Umbilical cord (tissue), 2 donors: Measurements from ENCODE around the gene KIF6. TPM values are rescaled to one million over a fixed set of nuclear protein-coding genes. Genes with fewer than 3 reads are reported as not detected.

Source experiments
- DNase-seq: peaks from one replicate; pipeline ENCODE4 v3.0.0-alpha.2; 2015; ENCODE audit warnings: low spot score
- total RNA-seq: library from RNA; depleted of rRNA; stranded (reverse); fragments of >200 nt; gene quantifications from one replicate; pipeline ENCODE4 v1.2.3, GENCODE V29; 2014; ENCODE audit warnings: low replicate concordance; ENCODE audit not compliant: insufficient read depth

Gene KIF6
- total RNA-seq, 1 donor from 2014 or later = 1.2 TPM

DNA sequence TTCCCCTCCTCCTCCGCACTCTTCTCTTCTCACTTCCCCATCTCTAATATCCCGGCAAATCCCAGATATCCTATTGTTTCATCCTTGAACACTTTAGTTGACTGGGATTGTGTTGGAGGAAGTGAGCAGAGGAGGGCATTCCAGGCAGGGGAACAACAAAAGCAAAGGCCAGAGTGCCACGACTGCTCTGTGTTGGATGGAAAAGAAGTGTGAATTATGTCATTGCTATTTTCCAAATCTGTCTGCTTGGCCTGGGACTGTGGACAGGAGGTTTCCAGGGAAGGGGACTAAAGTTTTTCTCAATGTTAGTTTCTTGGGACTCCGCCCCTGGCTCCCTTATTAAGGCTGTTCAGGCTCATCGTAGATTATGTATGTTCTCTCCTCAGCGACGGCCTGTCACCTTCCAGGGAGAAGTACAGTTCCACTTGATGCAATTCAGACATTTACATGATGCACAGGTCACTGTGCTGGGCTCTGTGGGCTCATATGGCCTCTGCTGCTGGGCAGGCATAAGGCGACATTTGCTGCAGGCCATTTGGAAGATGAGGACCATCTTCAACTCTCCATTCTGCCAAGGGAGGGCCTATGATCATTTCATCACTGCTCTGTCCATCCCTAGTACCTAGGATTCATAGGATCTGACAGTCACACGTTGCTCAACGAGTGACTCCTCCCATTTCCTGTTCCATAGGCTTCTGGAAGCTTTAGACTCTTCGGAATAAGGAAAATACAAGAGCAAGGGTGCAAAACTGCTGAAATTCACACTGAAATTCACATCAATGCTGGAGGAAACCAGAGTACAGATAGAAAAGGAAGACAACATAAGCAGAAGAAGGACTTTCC lies 303.6 kb downstream of the KIF6 start:
- DNase-seq = no peak

DNA sequence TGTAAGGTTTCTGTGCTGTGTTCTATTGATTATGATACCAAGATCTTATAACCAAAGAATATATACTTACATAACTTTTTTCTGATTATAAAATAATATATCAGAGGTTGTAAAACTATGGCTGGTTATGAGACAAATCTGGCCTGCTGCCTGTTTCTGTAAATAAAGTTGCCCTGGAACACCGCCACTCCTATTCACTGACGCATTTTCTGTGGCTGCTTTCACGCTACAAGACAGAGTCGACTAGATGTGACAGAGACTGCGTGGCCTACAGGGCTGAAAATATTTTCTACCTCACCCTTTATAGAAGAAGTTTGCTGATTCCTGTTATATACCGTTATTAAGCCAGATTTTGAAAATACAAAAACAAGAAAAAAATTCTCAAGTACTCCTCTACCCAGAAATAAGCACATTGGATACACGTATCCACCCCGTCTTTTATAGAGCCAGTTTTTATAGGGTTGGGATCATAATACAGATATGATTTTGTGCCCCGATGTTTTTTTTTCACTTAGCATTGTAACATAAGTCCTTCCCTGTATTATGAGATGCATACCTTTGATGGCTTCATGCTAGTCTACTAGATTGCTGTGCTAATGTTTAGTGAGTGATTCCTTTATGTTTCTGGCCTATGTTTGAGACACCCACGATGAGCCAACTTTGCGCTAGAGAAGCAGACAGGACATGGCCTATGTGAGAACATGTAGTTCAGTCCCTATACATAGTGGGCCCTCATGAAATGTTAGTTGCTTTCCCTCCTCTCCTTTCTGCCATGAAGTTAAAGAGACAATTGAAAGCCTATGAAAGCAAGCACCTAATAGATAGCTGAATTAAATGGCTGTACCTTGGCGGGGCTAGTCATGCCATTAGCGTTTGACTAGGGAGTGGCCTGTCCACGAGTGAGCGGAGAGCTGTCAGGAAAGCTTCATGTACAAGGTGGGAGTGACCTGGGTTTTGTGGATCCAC lies 304.6 kb downstream of the KIF6 start:
- no peak for DNase-seq

DNA sequence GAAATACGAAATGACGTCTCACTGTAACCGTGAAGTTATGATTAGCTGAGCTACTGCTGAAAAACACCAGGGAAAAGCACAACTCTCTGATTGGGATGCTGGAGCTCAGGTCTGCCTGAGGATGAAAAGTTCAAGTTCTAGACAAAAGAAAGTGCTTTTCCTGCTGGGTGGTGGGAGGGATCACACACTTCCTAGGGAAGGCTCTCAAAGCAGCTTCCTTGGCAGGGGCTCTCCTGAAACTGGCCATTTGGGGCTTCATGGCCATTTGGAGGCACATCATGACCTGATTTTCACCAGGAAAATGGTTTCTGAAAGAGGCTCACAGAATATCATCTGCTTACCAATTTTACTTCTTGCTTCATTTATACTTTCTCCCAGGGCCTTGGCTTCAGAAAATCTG lies 305.6 kb downstream of the KIF6 start:
- DNase-seq = no peak

DNA sequence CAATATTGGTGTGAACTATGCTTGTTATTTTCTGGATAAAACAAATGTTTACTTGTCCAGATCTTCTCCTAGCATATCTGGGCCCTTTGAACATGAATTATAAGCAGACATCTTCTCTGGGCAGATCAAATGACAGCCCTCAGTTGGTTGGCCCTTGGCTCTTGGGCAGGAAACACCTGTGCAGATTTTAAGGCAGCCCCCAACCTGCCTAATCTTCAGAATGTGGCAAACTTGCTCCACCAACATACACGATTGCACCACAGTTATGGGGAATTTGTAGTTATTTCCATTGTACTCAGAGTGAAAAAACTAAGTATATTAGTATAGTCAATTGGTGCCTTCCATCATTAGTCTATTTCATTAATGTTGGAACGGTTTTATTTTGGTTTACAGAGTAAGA lies 307.8 kb downstream of the KIF6 start:
- no peak for DNase-seq

DNA sequence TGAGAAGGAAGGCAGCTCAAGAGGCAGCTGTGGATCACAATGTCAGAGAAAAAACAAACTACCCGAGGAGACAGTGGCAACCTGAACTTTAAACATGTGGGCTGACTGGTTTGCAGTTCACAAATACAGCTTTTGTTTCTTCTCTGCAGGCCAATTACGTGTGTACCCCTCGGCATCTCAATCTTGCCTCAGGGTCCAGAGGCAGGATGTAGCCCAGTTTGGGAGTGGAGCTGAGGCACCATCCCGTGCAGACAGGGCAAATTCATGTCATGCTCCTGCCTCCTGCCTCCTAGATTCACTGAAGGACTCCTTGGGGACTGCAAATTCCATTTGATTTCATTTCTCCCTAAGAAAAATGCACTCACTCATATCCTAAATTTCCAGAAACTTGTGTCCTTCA lies 308.5 kb downstream of the KIF6 start:
- no peak for DNase-seq

DNA sequence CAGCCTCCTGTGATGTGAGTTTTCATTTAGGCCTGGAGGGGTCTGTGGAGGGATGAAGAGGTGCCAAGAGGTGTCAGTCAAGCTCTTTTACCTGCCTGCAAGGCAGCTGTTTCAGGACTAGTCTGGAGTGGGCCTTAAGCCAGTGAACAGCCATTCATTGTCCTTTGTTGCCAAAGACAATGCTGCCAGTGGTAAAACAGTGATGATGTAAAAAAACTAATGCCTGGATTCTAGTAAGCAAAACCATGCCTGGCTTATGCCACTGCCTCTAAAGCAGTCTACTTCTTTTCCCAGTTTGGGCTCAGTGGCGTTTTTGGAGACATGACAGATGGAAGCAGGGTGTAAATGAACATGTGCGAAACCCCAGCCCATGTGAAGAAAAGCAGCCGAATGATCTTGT lies 309.2 kb downstream of the KIF6 start:
- DNase-seq = no peak

DNA sequence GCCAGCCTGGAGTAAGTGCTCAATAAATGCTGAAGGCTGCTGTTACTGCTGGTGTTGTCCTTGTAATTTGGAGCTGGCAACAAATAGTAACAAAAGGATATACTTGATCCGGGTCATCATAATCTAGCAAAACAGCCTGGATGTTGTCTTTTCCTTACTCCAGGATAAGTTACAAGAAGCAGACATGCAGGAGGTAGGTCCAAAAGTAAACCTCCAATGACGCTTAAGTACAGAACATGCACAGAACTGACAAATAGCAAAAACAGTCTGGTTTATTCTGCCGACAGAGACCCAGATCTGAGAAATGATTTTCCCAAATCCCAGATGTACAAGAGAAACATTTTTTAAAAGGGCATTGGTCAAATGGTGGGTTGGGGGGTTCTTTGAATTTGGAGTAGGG lies 309.7 kb downstream of the KIF6 start:
- DNase-seq = no peak

DNA sequence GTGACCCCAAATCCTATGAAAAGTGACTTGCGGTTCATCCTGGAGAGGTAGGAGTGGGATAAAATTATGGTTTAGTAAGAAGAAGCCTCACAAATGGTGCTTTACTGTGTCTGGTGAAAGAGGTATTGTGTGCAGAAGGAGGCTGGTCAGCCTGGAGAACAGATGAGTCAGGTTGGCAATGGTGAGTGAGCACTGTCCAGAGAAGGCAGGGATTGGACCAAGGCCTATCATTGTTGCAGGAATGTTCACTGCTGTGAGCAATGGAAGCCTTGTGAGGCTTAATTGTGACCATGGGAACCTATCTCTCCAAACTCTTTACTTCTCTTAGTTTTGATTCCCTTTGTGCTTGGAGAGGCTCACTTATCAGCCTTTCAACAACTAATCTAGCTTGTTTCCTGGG lies 313.7 kb downstream of the KIF6 start:
- no peak for DNase-seq

DNA sequence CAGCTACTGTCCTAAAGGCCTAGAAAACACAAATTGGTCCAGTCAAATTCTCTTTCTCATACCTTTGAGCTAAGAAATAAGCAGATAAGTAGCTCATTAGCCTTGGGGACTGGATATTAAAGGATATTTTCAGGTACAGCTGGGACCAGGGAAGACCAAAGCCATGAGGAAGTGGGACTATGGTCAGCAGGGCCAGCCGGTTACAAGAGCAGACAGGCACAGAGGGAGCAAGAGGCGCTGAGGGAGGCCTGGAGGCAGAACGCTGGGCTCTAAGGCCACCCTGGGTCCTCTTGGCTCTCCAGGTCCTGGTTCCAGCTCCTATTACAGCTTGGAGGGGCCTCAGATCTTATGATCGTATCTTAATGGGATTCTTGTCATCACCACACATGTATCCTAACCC lies 314.2 kb downstream of the KIF6 start:
- no peak for DNase-seq

DNA sequence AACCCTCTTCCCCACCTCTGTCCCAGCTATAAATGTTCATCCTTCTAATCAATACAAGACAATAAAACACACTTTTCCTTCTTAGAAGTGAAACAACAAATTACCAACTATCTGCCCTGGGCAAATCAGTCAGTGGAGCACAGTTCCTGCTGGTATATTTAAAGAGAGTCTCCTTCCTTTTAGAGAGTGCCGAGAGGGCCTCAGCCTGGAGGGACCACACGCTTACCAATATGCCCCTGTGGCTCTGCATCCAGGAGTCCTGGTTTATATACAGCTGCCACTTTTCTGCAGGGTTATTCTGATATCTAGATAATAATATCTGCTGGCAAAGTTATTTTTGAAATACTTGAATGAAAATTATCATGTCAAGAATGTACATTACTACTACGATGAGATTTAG lies 315.3 kb downstream of the KIF6 start:
- no peak for DNase-seq

DNA sequence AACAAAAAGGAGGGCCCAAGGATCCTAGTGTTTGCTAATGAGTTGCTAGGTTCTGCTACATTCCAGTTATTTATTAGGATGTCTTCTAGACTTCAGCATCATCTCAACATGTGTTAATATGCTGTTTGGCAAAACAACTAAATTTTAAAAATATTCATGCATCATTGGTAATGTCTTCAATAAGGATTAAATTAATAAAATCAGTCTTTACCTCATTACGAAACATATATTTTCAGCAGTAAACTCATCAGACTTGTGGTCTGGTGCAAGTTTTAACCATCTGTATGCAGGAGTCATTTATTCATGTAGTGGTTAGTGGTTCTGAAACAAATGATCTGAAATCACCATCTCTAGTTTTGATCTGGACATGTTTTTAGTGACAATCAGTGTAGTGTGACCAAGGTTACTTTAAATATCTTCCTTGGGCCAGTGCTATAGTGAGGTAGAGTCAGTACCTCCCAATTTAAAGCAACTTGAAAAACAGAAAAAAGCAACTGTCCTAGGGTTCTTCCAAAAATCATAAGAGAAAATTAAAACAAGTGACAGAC lies 317.7 kb downstream of the KIF6 start:
- no peak for DNase-seq

DNA sequence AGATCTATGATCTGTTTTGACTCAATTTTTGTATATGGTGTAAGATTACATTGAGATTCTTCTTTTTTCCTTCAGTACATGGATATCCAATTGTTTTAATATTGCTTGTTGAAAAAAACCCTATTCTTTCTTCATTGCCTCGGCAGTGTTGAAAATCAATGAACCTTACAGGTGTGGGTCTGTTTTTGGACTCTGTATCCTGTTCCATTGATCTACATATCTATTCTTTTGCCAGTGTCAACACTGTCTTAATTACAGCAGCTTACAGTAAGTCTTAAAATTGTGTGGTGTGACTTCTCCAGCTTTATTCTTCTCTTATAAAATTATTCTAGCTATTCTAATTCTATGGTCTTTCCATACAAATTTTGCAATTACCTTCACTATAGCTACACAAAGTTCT lies 320.9 kb downstream of the KIF6 start:
- no peak for DNase-seq

DNA sequence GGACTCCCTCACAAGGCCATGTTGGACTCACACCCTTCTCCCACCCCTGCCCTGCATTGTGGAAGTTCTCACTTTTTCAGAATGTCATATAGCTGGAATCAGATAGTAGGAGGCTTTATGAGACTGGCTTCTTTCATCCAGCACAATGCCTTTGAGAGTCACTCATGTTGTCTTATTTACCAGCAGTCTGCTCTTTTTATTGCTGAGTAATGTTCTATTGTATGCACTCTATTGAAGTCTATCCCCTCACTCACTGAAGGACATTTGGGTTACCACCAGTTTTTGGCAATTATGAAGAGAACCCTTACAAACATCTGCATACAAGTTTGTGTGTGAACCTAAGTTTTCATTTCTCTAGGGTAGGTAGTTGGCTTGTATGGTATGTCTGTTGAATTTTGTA lies 321.9 kb downstream of the KIF6 start:
- no peak for DNase-seq

DNA sequence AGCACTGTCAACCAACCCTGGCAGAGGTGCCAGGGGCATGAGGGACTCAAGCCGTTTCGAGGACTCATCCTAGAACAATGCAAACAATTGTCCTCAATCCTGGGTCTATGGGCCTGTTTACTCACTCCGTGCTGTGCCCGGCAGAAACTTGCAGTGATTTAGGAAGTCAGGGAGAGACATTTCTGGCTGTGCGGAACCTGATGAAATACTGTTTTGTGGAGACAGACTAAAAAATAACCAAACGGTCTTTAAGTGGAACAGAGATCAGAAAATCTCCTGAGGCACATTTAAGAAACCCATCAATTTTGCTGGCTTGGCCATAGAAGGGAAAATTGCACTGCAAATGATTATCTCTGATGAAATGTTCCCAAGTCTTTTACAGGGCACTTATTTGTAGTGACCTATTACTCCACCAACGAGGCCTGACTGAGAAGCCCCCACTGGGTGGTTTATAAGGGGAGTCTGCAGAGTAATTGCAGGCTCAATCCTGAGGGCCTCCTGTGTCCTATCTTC lies 322.9 kb downstream of the KIF6 start:
- DNase-seq = no peak

DNA sequence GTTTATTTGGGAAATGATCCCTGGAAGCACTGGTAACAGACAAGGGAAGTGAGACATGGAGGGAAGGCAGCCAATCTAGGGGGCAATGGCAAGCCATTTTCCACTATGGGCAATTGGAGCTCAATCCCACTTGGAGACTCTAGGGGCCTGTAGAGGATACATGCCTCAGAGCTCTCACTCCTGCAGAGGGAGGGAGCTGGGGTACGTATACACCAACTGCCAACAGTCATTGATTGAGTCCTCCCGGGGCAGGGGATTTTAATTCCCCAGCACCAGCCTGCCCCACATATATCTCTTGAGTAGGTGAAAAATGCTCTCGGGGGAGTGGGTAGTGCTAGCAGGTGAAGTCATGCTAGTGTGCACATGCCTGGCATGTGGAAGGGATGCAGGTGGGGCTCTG lies 323.8 kb downstream of the KIF6 start:
- no peak for DNase-seq

DNA sequence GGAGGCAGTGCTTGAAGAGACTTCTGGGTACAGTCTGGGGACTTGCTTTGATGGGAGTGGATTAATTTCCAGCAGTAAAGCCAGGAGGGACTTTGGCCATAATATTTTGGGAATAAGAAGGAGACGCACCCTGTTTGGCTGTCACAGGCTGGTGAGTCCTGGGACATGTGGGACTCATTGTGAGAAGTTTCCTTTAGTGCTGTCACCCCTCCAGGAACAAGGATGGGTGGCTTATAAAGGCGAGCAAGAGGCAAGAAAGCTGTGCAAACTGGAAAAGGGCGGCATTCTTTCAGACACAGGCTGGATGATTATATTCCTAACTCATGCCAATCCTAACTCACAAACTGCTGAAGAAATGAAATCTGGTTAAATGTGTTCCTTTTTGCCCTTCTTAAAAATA lies 325.2 kb downstream of the KIF6 start:
- no peak for DNase-seq

DNA sequence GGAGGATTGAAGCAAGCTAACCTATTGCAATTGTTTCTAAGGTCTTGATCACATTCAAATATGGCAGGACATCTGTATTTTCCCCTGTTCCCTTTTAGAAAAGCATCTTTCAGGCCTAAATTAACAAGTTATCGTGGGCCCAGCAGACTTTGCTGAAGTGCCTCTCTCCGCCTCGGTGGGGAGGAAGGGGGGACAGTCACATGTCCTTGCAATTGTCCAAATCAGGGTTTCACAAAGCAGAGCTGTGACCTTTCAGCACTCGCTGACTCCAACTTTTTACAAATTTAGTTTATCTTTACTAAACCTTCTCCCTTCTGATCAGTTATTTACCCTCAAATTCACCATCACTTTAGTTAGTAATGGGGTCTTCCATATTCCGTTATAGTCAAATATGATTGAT lies 328.4 kb downstream of the KIF6 start:
- no peak for DNase-seq

DNA sequence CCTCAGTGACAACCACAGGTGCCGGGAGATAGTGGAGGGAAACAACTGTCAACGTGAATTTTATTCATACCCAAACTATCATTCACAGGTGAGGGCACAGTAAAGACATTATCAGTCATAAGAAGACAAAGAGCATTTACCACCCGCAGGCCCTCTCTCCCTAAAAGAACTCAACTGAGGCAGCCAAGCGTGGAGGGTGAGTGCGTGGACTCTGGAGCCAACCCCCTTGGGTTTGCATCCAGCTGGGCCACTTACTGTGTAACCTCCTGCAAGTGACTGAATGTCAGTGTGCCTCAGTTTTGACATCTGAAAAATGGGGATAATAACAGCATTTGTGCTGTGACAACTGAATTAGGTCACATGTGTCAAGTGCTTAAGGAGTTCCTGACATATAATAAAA lies 332.1 kb downstream of the KIF6 start:
- no peak for DNase-seq

DNA sequence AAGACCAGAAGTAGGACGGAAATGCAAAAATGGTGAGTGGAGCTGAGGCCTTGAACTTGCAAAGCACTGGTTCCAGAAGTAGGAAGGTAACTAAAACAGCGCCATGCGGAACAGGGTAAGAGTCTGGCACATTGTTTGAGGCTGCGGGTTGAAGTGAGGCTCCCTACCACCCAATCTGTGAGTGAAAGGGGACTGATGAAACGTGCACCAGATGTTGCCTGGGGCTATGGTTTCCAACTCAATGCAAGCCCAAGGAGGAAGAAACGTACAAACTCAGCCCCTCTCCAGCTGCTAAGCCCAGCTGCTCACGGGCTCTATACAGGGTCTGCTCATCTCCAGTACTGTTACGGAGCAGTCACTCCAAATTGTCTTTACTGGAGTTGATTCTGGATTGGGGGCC lies 334.0 kb downstream of the KIF6 start:
- DNase-seq = no peak

DNA sequence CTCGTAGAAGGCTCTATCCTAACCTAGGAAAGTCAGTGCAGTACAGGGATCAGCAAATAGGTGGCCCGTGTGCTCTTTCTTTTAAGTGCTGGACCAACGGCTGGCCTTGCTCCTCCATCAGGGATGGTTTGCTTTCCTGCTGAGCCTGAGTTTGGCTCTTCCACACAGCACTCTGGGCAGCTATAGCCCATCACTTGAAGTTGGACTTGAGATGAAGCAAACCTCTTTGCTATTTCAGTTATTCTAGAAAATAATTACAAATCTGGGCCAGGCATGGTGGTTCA lies 335.8 kb downstream of the KIF6 start:
- no peak for DNase-seq

DNA sequence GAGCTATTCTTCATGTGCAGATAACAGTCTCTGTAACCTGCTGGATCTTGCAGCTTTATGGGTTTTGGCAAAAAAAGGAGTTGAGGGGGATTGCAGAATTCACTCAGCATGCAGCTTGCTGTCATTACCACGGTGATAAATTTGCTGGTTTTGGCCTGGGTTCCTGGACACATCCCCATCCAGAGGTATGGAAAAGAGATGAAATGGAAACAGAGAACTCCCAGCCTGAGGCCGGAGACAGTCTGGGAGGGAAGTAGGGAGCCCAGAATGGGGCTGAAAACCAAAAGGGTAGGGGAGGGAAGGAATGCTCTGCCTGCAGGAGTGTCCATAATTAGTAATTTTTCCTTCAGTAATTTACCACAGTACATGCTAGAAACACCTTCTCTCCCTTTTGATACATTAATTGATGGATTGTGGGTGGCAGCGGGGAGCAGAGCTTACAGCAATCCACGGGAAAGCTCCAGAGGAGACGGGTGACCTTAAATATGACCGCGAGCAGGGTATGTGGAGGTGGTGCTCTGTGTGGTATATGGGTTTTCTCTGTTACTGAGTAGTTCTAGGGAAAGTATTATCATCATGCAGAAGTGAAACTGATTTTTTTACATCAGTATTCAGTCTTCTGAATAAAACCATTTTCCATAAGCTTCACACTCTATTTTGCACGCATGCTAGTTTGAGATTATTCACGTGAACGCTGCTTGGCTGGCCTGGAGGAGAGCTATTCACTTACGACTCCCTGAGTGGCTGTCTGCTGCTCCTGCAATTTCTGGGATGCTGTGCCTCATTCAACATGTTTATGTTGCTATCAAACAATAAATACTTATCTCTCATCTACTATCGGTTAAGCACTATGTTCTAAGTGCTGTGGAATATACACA lies 336.4 kb downstream of the KIF6 start:
- DNase-seq = peak; percentile 28

DNA sequence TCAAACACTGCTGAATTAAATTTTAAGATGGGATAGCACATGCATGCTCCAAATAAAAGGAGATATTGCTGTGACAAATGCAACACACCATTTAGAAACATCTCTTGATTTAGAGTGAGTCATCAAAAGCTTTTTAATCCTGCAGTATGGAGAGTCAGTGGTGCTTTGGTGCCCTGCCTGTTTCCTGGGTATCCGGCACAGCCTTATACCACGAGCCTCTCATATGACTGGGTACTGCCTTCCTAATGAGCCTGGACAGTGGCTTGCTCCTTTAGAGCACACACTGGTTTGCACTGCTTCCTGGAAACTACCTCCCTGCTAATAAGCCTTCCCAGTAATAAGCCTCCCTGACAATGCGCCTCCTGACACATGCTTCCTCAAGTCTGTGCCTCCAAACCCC lies 337.4 kb downstream of the KIF6 start:
- DNase-seq = no peak
